Heart right ventricle (tissue), 16 donors: ENCODE measurements around the gene ABR. TPM values are rescaled to one million over a fixed set of nuclear protein-coding genes. Genes with fewer than 3 reads are reported as not detected.
"Not testable (repeated sequence)": the region's sequence is repeated elsewhere in the genome, so short reads cannot be mapped to it uniquely, and the experiment has no call there.

Source experiments
- ATAC-seq, 8 donors: fragments of 200-7000 bp; cut with Tn5 transposase; one replicate each; pipeline ENCODE4 v1.9.1; 2020; ENCODE audit warnings: mild to moderate bottlenecking in 8 of 8, moderate library complexity in 8 of 8, moderate number of reproducible peaks in 1 of 8
- DNase-seq, 2 donors: peaks; one replicate each; pipeline ENCODE4 v3.0.0-alpha.2; 2020
- H3K27ac ChIP-seq, 10 donors: fragments of 200-600 bp; sonication (generic) in 2 of 10; one replicate each; pipeline versions ENCODE4 v1.5.0 to v1.8.0; 2020 to 2022; ENCODE audit warnings: mild to moderate bottlenecking in 3 of 10
- H3K27me3 ChIP-seq, 7 donors: fragments of 200-600 bp; one replicate each; pipeline ENCODE4 v1.8.0; 2021 to 2022; ENCODE audit warnings: mild to moderate bottlenecking in 2 of 7
- H3K36me3 ChIP-seq, 9 donors: fragments of 200-600 bp; sonication (generic) in 1 of 9; one replicate each; pipeline versions ENCODE4 v1.5.0 to v1.8.0; 2020 to 2022; ENCODE audit warnings: mild to moderate bottlenecking in 2 of 9
- H3K4me1 ChIP-seq, 9 donors: fragments of 200-600 bp; sonication (generic) in 1 of 9; one replicate each; pipeline versions ENCODE4 v1.5.0 to v1.8.0; 2020 to 2022; ENCODE audit warnings: mild to moderate bottlenecking in 4 of 9
- H3K4me3 ChIP-seq, 10 donors: fragments of 200-600 bp; sonication (generic) in 2 of 10; one replicate each; pipeline versions ENCODE4 v1.5.0 to v1.8.0; 2020 to 2022; ENCODE audit warnings: mild to moderate bottlenecking in 7 of 10, moderate library complexity in 2 of 10
- H3K9me3 ChIP-seq, 11 donors: fragments of 200-600 bp in 10 of 11; sonication (generic) in 2 of 11; one replicate each; pipeline versions ENCODE4 v1.5.0 to v1.8.0; 2013 to 2022; ENCODE audit warnings: mild to moderate bottlenecking in 2 of 11, control low read depth in 1 of 11, moderate library complexity in 1 of 11
- CTCF ChIP-seq, 9 donors: fragments of 200-600 bp; sonication (generic) in 2 of 9; IDR thresholded peaks; one replicate each; pipeline versions ENCODE4 v1.5.0 to v1.8.0; 2021 to 2022; ENCODE audit warnings: antibody characterized with exemption in 9 of 9, mild to moderate bottlenecking in 5 of 9, moderate library complexity in 1 of 9
- WGBS, 2 donors: extraction: QIAGEN DNeasy Blood & Tissue Kit; methylation state at CpG; one replicate each; pipeline ENCODE4 v1.1.7; 2013; ENCODE audit warnings: inconsistent platforms in 1 of 2; 5-methylcytosine and 5-hydroxymethylcytosine counted together
- intact Hi-C, 10 donors: fragments of 100-400 bp; cut with DNase I; formaldehyde crosslinking; loops; one replicate each; pipeline versions ENCODE4 v1.11.1 to v1.14.2; 2022
- polyA plus RNA-seq, 2 donors: library from polyadenylated mRNA; stranded (reverse); fragments of 200-250 nt; gene quantifications; one replicate each; pipeline ENCODE4 v1.2.3, GENCODE V29; 2013
- total RNA-seq, 10 donors: library from RNA; stranded (reverse); fragmentation: NEBNext Ultra II Directional in 3 of 10; extraction: Animal tissue kit (Norgen Biotek cat#: 25700) in 3 of 10; gene quantifications; one replicate each; pipeline versions ENCODE4 v1.2.1 to v1.2.4, GENCODE V29; 2021 to 2023
- donor health status: Arrhythmogenic right ventricular cardiomyopathy.
- donor health status: ischemic (EF 13 %, LVEDD 7.1; RV severe dilation, severe dysfunction).
- donor health status: healthy with polysubstance abuse.
- donor health status: DM: no; HTN: yes; CAD: no.
- donor health status: DM: no; HTN: no; CAD: no.
- donor health status: ischemic (EF 25% LVEDD 6.9; RV normal size, moderate dysfunction).
- donor health status: ischemic (EF 25% LVEDD 5.7; RV mildly dilated, moderate dysfunction).
- donor health status: healthy.
- donor health status: DM: yes; HTN: yes; CAD: no.
- donor health status: Ischemic cardiomyopathy.
- donor health status: ischemic (EF 35%, LVEDD 5.7; RV mildly dilated, moderate dysfunction).
- donor health status: nonischemic (EF 11% LVEDD 7.7; RV severe dilation, severe dysfunction).
- donor health status: DM: yes; HTN: yes; CAD: no.
- donor health status: PGD.
- donor health status: ischemic (EF 29% LVEDD 5.4; RV normal size, mild dysfunction).
- donor health status: nonischemic (EF 23%, LVEDD 6.1; RV moderate dilation, normal function).

ABR gene
- total and polyA plus RNA-seq, 12 donors: 49.1 to 173 (median 143) TPM

GRCh38 chr17:975371-975915, 204.3 kb downstream of the ABR start:
- H3K27ac ChIP-seq: peak overlapping the region in 2 of 10 donors; percentile 24 to 33
- no peak for DNase-seq
- intact Hi-C loops: loop anchor here in 9 of 10 donors (5.0 to 10.0 kb wide), 7 partner anchors 38 to 101 kb away; no protein-coding TSS in a partner anchor
- H3K36me3 ChIP-seq: no peaks in the 10 kb centered on the region
- no peak for ATAC-seq
- H3K4me3 ChIP-seq: no peak overlapping the region
- TF ChIP-seq CTCF (IDR thresholded peaks at IDR 0.05): no peak
- H3K27me3 ChIP-seq: peaks cover 0 to 28% (median 0%) of the 10 kb centered on the region in 7 donors
- 54 to 63% methylated on average over 5 of the region's 5 CpGs for WGBS, 2 donors
- H3K4me1 ChIP-seq: peaks cover 4 to 47% (median 28%) of the 10 kb centered on the region in 9 donors
- H3K9me3 ChIP-seq: no peaks in the 10 kb centered on the region

- Histone ChIP-seq H3K27ac (peak overlapping the region in 1 of 10 donors; percentile 24), H3K27me3 (peaks cover 0 to 29% (median 0%) of the 10 kb centered on the region in 7 donors), H3K4me1 (peaks cover 0 to 41% (median 23%) of the 10 kb centered on the region in 9 donors)
- not testable (repeated sequence) for DNase-seq, H3K9me3 ChIP-seq, H3K36me3 ChIP-seq, ATAC-seq, H3K4me3 ChIP-seq
- intact Hi-C loops: loop anchor here in 9 of 10 donors (5.0 to 10.0 kb wide), 7 partner anchors 37 to 100 kb away; no protein-coding TSS in a partner anchor
- WGBS, 2 donors: 81 to 90% methylated on average over 2 of the region's 2 CpGs
Observed at GRCh38 chr17:974778-975177, 205.0 kb downstream of the ABR start.

GRCh38 chr17:973053-973452, 206.7 kb downstream of the ABR start:
- no peak for TF ChIP-seq CTCF (IDR thresholded peaks at IDR 0.05)
- intact Hi-C loops: loop anchor here in 3 of 10 donors (10.0 kb wide), 2 partner anchors 88 to 98 kb away; no protein-coding TSS in a partner anchor
- Histone ChIP-seq H3K4me3 (no peak overlapping the region), H3K4me1 (peaks cover 0 to 34% (median 20%) of the 10 kb centered on the region in 9 donors), H3K27ac (no peak overlapping the region), H3K9me3 (no peaks in the 10 kb centered on the region), H3K36me3 (no peaks in the 10 kb centered on the region), H3K27me3 (peaks cover 0 to 25% (median 0%) of the 10 kb centered on the region in 7 donors)
- DNase-seq (no peak), ATAC-seq (no peak)
- WGBS, 2 donors: 86 to 89% methylated on average over 12 of the region's 12 CpGs

GRCh38 chr17:971861-972260, 207.9 kb downstream of the ABR start:
- H3K9me3 ChIP-seq, H3K4me3 ChIP-seq, H3K27ac ChIP-seq, ATAC-seq, DNase-seq, H3K36me3 ChIP-seq: not testable (repeated sequence)
- peaks cover 0 to 23% (median 11%) of the 10 kb centered on the region in 9 donors for H3K4me1 ChIP-seq
- H3K27me3 ChIP-seq: peaks cover 0 to 14% (median 0%) of the 10 kb centered on the region in 7 donors
- intact Hi-C loops: loop anchor here in 3 of 10 donors (10.0 kb wide), 2 partner anchors 87 to 97 kb away; no protein-coding TSS in a partner anchor
- 93 to 95% methylated on average over 14 of the region's 14 CpGs for WGBS, 2 donors

GRCh38 chr17:970364-970763, 209.4 kb downstream of the ABR start:
- no peaks in the 10 kb centered on the region for H3K36me3 ChIP-seq
- no peak for TF ChIP-seq CTCF (IDR thresholded peaks at IDR 0.05)
- H3K4me3 ChIP-seq: no peak overlapping the region
- H3K9me3 ChIP-seq: no peaks in the 10 kb centered on the region
- no peak overlapping the region for H3K27ac ChIP-seq
- peaks cover 0 to 10% (median 4%) of the 10 kb centered on the region in 9 donors for H3K4me1 ChIP-seq
- WGBS, 2 donors: 90% methylated on average over 9 of the region's 9 CpGs
- no peak for DNase-seq
- intact Hi-C loops: loop anchor here in 3 of 10 donors (10.0 kb wide), 2 partner anchors 86 to 96 kb away; no protein-coding TSS in a partner anchor
- no peak for ATAC-seq
- H3K27me3 ChIP-seq: peaks cover 0 to 9% (median 0%) of the 10 kb centered on the region in 7 donors
